Measurements from ENCODE around the gene WNT5A.

DNA sequence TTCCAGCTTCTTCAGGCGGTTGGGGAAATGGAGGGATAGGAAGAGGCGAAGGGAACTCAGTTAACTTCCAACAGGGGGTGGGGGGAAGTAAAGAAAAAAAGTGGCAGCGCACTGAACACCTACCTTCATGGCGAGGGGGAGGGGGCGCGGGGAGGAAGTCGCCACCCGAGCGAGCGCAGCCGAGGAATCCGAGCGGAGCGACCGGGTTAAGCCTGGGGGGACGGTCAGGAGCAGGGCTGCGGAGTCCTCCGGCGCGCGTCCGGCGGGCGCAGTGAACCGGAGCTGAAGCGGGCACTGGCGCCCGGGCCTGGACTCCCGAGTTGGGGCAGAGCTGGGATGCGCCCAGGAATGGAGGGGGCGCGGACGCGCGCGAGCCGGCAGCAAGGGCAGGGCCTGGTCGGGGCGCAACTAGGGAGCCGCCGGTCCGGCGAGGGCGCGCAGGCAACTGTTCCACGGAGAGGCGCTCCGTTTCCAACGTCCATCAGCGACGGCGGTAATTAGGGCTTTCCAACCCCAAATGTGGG, at the start of gene WNT5A:
- no peak for TF ChIP-seq POLR2AphosphoS5 (IDR thresholded peaks at IDR 0.05)
- TF ChIP-seq, protein P1, sequence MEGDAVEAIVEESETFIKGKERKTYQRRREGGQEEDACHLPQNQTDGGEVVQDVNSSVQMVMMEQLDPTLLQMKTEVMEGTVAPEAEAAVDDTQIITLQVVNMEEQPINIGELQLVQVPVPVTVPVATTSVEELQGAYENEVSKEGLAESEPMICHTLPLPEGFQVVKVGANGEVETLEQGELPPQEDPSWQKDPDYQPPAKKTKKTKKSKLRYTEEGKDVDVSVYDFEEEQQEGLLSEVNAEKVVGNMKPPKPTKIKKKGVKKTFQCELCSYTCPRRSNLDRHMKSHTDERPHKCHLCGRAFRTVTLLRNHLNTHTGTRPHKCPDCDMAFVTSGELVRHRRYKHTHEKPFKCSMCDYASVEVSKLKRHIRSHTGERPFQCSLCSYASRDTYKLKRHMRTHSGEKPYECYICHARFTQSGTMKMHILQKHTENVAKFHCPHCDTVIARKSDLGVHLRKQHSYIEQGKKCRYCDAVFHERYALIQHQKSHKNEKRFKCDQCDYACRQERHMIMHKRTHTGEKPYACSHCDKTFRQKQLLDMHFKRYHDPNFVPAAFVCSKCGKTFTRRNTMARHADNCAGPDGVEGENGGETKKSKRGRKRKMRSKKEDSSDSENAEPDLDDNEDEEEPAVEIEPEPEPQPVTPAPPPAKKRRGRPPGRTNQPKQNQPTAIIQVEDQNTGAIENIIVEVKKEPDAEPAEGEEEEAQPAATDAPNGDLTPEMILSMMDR (IDR thresholded peaks at IDR 0.05): no peak
- TF ChIP-seq POLR2A (IDR thresholded peaks at IDR 0.05): no peak
